RWPE1 (cell line): ENCODE results near the gene IL17RA.
"Not testable (repeated sequence)": the region's sequence is repeated elsewhere in the genome, so short reads cannot be mapped to it uniquely, and the experiment has no call there.

Experiments used
- CTCF ChIA-PET: fragments of 350-600 bp; sonication (Branson Sonifier 250); formaldehyde crosslinking; extraction: SDS; loops from one replicate; lab custom pipeline; 2021; lab: Yijun Ruan, JAX
- POLR2A ChIA-PET: fragments of 400-600 bp; formaldehyde crosslinking; extraction: SDS; loops from one replicate; lab custom pipeline; 2020; ENCODE audit warnings: antibody characterized with exemption; ENCODE audit not compliant: low non-redundant PET; lab: Yijun Ruan, JAX
- DNase-seq: peaks from one replicate; pipeline ENCODE4 v3.0.0; 2012; ENCODE audit warnings: low spot score
- H3K27ac ChIP-seq: fragments of 450-650 bp; 2 replicates; pipeline ENCODE4 v1.5.1; 2017
- CTCF ChIP-seq: fragments of 450-650 bp; conservative IDR thresholded peaks from 2 replicates; pipeline ENCODE4 v1.5.1; 2017; ENCODE audit warnings: low read depth, mild to moderate bottlenecking

The IL17RA gene

GRCh38 chr22:17084554-17085276 is at the start of gene IL17RA:
TSS of gene IL17RA (plus strand) at chr22:17085000. CDS start at chr22:17085092, 92 bp downstream.
- CTCF ChIA-PET, result no interaction called here
- TF ChIP-seq CTCF, result no peak
- H3K27ac ChIP-seq, result peak within 1 kb of the TSS; percentile 81
- POLR2A ChIA-PET, result no interaction called here
- DNase-seq, result peak; percentile 80

- CTCF ChIA-PET, result no interaction called here
- peak overlapping the region; percentile 87 for H3K27ac ChIP-seq
- POLR2A ChIA-PET, result no interaction called here
- DNase-seq, result no peak
- TF ChIP-seq CTCF, result no peak
Measured at GRCh38 chr22:17035246-17035645, 49.6 kb upstream of the IL17RA start.

- CTCF ChIA-PET, DNase-seq, POLR2A ChIA-PET: not testable (repeated sequence)
- H3K27ac ChIP-seq, result peak overlapping the region; percentile 87
Measured at GRCh38 chr22:17035976-17036841, 48.6 kb upstream of the IL17RA start.

GRCh38 chr22:17036842-17037711 is 47.7 kb upstream of the IL17RA start:
- POLR2A ChIA-PET, result not testable (repeated sequence)
- peak overlapping the region; percentile 87 for H3K27ac ChIP-seq

GRCh38 chr22:17043521-17043920 is 41.3 kb upstream of the IL17RA start:
- CTCF ChIA-PET, result no interaction called here
- DNase-seq, result no peak
- TF ChIP-seq CTCF, result no peak
- H3K27ac ChIP-seq, result no peak overlapping the region
- POLR2A ChIA-PET, result no interaction called here

More at GRCh38 chr22:17036842-17037711, 47.7 kb upstream of the IL17RA start:
- CTCF ChIA-PET, DNase-seq: not testable (repeated sequence)

GRCh38 chr22:17046566-17047348 is 38.0 kb upstream of the IL17RA start:
- ChIA-PET POLR2A (no interaction called here), CTCF (no interaction called here)
- no peak for DNase-seq
- no peak overlapping the region for H3K27ac ChIP-seq
- no peak for TF ChIP-seq CTCF
